Activated CD8-positive, alpha-beta memory T cell treated with anti-CD3 and anti-CD28 coated beads, Interleukin-2, amount 50 U/mL, for 1 hour (primary cell): ENCODE data around the gene EXT2.

Experiments
- DNase-seq: peaks from one replicate; pipeline ENCODE4 v3.0.0-alpha.2; 2020; ENCODE audit errors: extremely low read depth

EXT2 gene

GRCh38 chr11:44165432-44165831 is 70.0 kb downstream of the EXT2 start:
- no peak for DNase-seq

- no peak for DNase-seq
Measured at GRCh38 chr11:44167046-44167445, 71.6 kb downstream of the EXT2 start.

GRCh38 chr11:44171518-44171917 is 76.0 kb downstream of the EXT2 start:
- DNase-seq = no peak

- no peak for DNase-seq
Measured at GRCh38 chr11:44172966-44173365, 77.5 kb downstream of the EXT2 start.

GRCh38 chr11:44174842-44175241 is 79.4 kb downstream of the EXT2 start:
- no peak for DNase-seq

- DNase-seq = no peak
Measured at GRCh38 chr11:44176546-44177213, 81.2 kb downstream of the EXT2 start.

- DNase-seq = no peak
Measured at GRCh38 chr11:44177905-44178304, 82.4 kb downstream of the EXT2 start.

GRCh38 chr11:44178381-44178780 is 82.9 kb downstream of the EXT2 start:
- no peak for DNase-seq

- no peak for DNase-seq
Measured at GRCh38 chr11:44179173-44179572, 83.7 kb downstream of the EXT2 start.

- DNase-seq = no peak
Measured at GRCh38 chr11:44180107-44180506, 84.6 kb downstream of the EXT2 start.

- DNase-seq = no peak
Measured at GRCh38 chr11:44185522-44185921, 90.0 kb downstream of the EXT2 start.

- no peak for DNase-seq
Measured at GRCh38 chr11:44186321-44186930, 90.9 kb downstream of the EXT2 start.

GRCh38 chr11:44188643-44189042 is 93.2 kb downstream of the EXT2 start:
- no peak for DNase-seq

- DNase-seq = no peak
Measured at GRCh38 chr11:44189986-44190882, 94.8 kb downstream of the EXT2 start.

GRCh38 chr11:44190883-44191230 is 95.4 kb downstream of the EXT2 start:
- DNase-seq = no peak

- DNase-seq = no peak
Measured at GRCh38 chr11:44191322-44192016, 96.0 kb downstream of the EXT2 start.

GRCh38 chr11:44192017-44192385 is 96.5 kb downstream of the EXT2 start:
- DNase-seq = no peak

- DNase-seq = no peak
Measured at GRCh38 chr11:44192462-44193100, 97.1 kb downstream of the EXT2 start.

- no peak for DNase-seq
Measured at GRCh38 chr11:44193856-44194255, 98.4 kb downstream of the EXT2 start.

- no peak for DNase-seq
Measured at GRCh38 chr11:44198146-44198724, 102.8 kb downstream of the EXT2 start.

GRCh38 chr11:44199298-44199697 is 103.8 kb downstream of the EXT2 start:
- no peak for DNase-seq
